Measurements from ENCODE around the gene TDRD3.

DNA sequence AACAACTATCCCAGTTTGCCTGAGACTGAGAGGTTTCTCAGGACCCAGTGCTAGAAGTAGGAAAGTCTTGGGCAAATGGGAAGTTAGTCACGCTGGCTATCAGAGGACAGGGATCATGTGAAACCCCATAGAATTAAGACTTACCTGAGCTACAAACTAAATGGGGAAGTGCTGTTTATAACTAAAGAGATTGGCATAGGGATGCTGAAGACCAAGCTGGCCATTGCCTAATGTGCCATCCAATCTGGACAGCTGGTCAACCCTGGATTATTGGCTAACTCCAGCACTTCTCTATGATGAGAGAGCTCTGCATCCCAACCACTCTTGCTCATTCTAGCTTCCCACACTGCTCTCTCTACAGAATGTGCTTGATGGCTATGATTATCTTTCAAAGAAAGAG is 216.1 kb downstream of the TDRD3 start:
- TF ChIP-seq, protein P1, sequence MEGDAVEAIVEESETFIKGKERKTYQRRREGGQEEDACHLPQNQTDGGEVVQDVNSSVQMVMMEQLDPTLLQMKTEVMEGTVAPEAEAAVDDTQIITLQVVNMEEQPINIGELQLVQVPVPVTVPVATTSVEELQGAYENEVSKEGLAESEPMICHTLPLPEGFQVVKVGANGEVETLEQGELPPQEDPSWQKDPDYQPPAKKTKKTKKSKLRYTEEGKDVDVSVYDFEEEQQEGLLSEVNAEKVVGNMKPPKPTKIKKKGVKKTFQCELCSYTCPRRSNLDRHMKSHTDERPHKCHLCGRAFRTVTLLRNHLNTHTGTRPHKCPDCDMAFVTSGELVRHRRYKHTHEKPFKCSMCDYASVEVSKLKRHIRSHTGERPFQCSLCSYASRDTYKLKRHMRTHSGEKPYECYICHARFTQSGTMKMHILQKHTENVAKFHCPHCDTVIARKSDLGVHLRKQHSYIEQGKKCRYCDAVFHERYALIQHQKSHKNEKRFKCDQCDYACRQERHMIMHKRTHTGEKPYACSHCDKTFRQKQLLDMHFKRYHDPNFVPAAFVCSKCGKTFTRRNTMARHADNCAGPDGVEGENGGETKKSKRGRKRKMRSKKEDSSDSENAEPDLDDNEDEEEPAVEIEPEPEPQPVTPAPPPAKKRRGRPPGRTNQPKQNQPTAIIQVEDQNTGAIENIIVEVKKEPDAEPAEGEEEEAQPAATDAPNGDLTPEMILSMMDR (conservative IDR thresholded peaks at IDR 0.05 in 1 of 2, IDR thresholded peaks at IDR 0.05 in 1 of 2; ENCODE audit: low read depth in 1 of 2, low read length in 2 of 2) = no peak
- no peak for TF ChIP-seq EZH2 (IDR thresholded peaks at IDR 0.05; ENCODE audit: low read length, missing control alignments)

Measured in fibroblast of lung (primary cell).